NT2/D1 (cell line): ENCODE data around the gene LIMA1.

Experiments
- SUZ12 ChIP-seq: IDR thresholded peaks from 2 replicates; pipeline ENCODE4 v1.6.1; 2011; ENCODE audit not compliant: insufficient read length, insufficient read depth; ENCODE audit errors: extremely low read depth
- YY1 ChIP-seq: IDR thresholded peaks from 2 replicates; pipeline ENCODE4 v1.6.1; 2011; ENCODE audit not compliant: insufficient read length, insufficient read depth
- ZNF274 ChIP-seq: IDR thresholded peaks from 2 replicates; pipeline ENCODE4 v1.6.1; 2011; ENCODE audit warnings: mild to moderate bottlenecking, low read depth, low read length

DNA sequence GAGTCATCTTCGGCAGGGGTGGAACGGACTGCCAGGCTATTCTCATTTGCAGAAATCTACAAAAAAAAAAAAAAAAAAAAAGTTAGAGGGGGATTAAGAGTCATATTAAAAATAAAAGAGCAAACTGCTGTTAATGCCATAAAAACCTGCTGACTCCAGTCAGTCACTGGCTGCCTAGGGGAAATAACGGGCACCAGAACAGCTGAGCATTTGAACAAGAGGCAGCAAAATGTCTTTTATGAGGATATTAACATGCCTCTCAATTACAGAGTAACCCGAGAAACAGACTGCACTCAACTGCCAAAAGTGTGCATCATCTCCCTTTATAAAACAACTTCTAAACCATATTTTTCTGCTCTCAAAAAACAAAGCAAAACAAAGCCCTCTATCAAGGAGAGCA lies 87.5 kb downstream of the LIMA1 start:
- TF ChIP-seq ZNF274 (no peak), SUZ12 (no peak), YY1 (no peak)
